Caco-2 (cell line): ENCODE results near the gene AVEN. TPM values are rescaled to one million over a fixed set of nuclear protein-coding genes. Genes with fewer than 3 reads are reported as not detected.

Source experiments
- BruUV-seq: library from RNA; stranded (reverse); fragments of 400-500 nt; replicated peaks from 2 replicates; lab custom pipeline; 2021; lab: Mats Ljungman, UMichigan
- CTCF ChIA-PET: fragments of 300-600 bp; sonication (Branson Sonifier 250); formaldehyde crosslinking; loops from one replicate; lab custom pipeline; 2022; ENCODE audit warnings: antibody characterized with exemption; lab: Charles Lee
- POLR2A ChIA-PET: fragments of 300-600 bp; sonication (Branson Sonifier 250); formaldehyde crosslinking; loops from one replicate; lab custom pipeline; 2022; ENCODE audit warnings: antibody characterized with exemption; lab: Charles Lee
- DNase-seq, 2 experiments: peaks; one replicate each; pipeline versions ENCODE4 v3.0.0 to v3.0.0-alpha.2; 2020 to 2022
- H3K27me3 ChIP-seq: replicated peaks from 2 replicates; pipeline ENCODE4 v1.6.0; 2011; ENCODE audit warnings: low read length; ENCODE audit not compliant: control insufficient read depth, insufficient read depth
- H3K36me3 ChIP-seq: 2 replicates; pipeline ENCODE4 v1.5.1; 2011; ENCODE audit warnings: low read length; ENCODE audit not compliant: control insufficient read depth, insufficient read depth
- H3K4me1 ChIP-seq: fragments of 250-450 bp; sonication (Bioruptor Pico); 2 replicates; pipeline ENCODE4 v1.5.1; 2020; ENCODE audit warnings: mild to moderate bottlenecking
- H3K4me3 ChIP-seq: 2 replicates; pipeline ENCODE4 v1.5.1; 2011; ENCODE audit warnings: low read depth, mild to moderate bottlenecking, control low read depth, low read length
- H3K9me3 ChIP-seq: fragments of 250-450 bp; sonication (Bioruptor Pico); 2 replicates; pipeline ENCODE4 v1.5.1; 2020; ENCODE audit warnings: mild to moderate bottlenecking, moderate library complexity
- H3K27ac Mint-ChIP-seq: one replicate; pipeline ENCODE4 v1.8.0; 2022; ENCODE audit warnings: mixed read lengths; ENCODE audit not compliant: unreplicated experiment
- H3K27me3 Mint-ChIP-seq: one replicate; pipeline ENCODE4 v1.8.0; 2022; ENCODE audit warnings: mixed read lengths; ENCODE audit not compliant: insufficient read depth, unreplicated experiment
- H3K36me3 Mint-ChIP-seq: one replicate; pipeline ENCODE4 v1.8.0; 2022; ENCODE audit warnings: mild to moderate bottlenecking, mixed read lengths; ENCODE audit not compliant: insufficient read depth, unreplicated experiment
- H3K4me1 Mint-ChIP-seq: one replicate; pipeline ENCODE4 v1.8.0; 2022; ENCODE audit warnings: low read depth, mixed read lengths; ENCODE audit not compliant: unreplicated experiment
- H3K4me3 Mint-ChIP-seq: one replicate; pipeline ENCODE4 v1.8.0; 2022; ENCODE audit warnings: mild to moderate bottlenecking, moderate library complexity, mixed read lengths; ENCODE audit not compliant: unreplicated experiment
- H3K9me3 Mint-ChIP-seq: one replicate; pipeline ENCODE4 v1.8.0; 2022; ENCODE audit warnings: mixed read lengths; ENCODE audit not compliant: unreplicated experiment
- intact Hi-C: fragments of 100-400 bp; cut with micrococcal nuclease; formaldehyde crosslinking; loops from one replicate; pipeline ENCODE4 v1.10.0; 2022; ENCODE audit not compliant: unreplicated experiment
- total RNA-seq: library from RNA; stranded (reverse); gene quantifications from 2 replicates; pipeline ENCODE4 v1.2.3, GENCODE V29; 2022
- TF ChIP-seq, protein P1 (sequence below), 2 experiments: fragments of 200-600 bp in 1 of 2; IDR thresholded peaks; 1 replicate in 1 of 2; 2 replicates in 1 of 2; pipeline versions ENCODE4 v1.5.1 to v1.8.0; 2011 to 2022; ENCODE audit warnings: antibody characterized with exemption in 1 of 2, control low read depth in 1 of 2, inconsistent platforms in 1 of 2, low read depth in 1 of 2, low read length in 1 of 2, mild to moderate bottlenecking in 1 of 2, moderate library complexity in 1 of 2; ENCODE audit not compliant: insufficient read depth in 1 of 2, severe bottlenecking in 1 of 2, unreplicated experiment in 1 of 2

Gene AVEN
- total RNA-seq, 1 experiment from 2014 or later = 8.7 TPM

DNA sequence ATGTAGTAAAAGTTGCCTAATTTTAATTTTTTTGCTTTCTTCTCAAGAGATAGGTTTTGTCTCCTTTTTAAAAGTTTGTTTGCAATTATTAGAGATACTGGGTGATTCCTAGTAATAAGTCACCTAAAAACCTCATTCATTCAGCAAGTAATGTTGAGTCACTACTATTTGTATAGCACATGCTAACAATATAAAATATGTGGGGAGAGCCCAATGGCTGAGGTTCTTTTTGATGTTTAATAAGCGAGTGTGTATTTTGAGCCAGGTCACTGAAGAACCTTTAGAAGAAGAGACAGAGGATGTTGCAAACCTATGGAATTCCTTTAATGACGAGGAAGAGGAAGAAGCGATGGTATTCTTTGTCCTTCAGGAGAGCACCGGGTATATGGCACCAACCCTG, 194.4 kb downstream of the AVEN start:
- H3K27me3 Mint-ChIP-seq = no peaks in the 10 kb centered on the region
- H3K4me3 ChIP-seq = no peak overlapping the region
- POLR2A ChIA-PET = no interaction called here
- H3K4me1 Mint-ChIP-seq = peaks cover 21% of the 10 kb centered on the region
- no peak for DNase-seq
- no peaks in the 10 kb centered on the region for H3K27me3 ChIP-seq
- intact Hi-C loops = no loop called here
- no peak overlapping the region for H3K27ac Mint-ChIP-seq
- TF ChIP-seq, protein P1, sequence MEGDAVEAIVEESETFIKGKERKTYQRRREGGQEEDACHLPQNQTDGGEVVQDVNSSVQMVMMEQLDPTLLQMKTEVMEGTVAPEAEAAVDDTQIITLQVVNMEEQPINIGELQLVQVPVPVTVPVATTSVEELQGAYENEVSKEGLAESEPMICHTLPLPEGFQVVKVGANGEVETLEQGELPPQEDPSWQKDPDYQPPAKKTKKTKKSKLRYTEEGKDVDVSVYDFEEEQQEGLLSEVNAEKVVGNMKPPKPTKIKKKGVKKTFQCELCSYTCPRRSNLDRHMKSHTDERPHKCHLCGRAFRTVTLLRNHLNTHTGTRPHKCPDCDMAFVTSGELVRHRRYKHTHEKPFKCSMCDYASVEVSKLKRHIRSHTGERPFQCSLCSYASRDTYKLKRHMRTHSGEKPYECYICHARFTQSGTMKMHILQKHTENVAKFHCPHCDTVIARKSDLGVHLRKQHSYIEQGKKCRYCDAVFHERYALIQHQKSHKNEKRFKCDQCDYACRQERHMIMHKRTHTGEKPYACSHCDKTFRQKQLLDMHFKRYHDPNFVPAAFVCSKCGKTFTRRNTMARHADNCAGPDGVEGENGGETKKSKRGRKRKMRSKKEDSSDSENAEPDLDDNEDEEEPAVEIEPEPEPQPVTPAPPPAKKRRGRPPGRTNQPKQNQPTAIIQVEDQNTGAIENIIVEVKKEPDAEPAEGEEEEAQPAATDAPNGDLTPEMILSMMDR (IDR thresholded peaks at IDR 0.05; ENCODE audit: insufficient read depth in 1 of 2, low read depth in 1 of 2, low read length in 1 of 2, severe bottlenecking in 1 of 2, unreplicated experiment in 1 of 2) = no peak
- no peaks in the 10 kb centered on the region for H3K36me3 Mint-ChIP-seq
- no peaks in the 10 kb centered on the region for H3K9me3 ChIP-seq
- no peaks in the 10 kb centered on the region for H3K9me3 Mint-ChIP-seq
- no TSS peak for BruUV-seq
- H3K4me1 ChIP-seq = peaks cover 11% of the 10 kb centered on the region; the same call in 1 of the 2 replicates
- no peak overlapping the region for H3K4me3 Mint-ChIP-seq
- CTCF ChIA-PET = no interaction called here
- no peaks in the 10 kb centered on the region for H3K36me3 ChIP-seq

DNA sequence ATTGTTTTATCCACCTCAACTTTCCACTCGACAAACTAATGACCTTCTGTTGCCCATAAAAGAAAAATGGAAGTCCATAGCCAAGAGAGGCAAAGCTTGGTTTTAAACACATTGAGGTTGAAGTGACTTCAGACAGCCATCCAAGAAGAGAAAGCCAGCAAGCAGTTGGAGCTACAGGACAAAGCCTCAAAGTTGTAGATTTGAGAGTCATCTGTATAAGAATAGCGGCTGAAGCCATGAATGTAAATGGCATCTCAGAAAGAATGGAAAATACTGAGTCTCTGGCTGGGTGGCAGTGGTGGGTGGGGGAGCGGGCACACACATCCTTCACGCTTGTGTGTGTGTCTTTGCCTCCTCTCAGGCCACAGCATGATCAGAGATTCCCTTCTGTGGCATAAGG, 194.8 kb downstream of the AVEN start:
- H3K27ac Mint-ChIP-seq = no peak overlapping the region

DNA sequence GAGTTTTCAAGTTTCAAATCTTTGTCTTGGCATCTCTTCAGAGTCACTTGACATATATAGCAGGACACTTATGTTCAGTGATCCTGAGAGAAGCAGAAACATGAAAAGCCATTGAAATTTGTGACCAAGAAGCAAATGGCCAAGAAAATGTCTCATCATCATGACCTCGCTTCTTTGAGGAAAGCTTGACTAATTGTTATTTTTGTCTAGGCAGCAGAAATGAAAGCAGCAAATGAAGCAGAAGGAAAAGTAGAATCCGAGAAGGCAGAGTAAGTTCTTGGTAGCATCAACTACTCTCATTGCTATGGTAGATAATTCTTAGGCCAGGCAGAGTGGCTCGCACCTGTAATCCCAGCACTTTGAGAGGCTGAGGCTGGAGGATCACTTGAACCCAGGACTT, 198.4 kb downstream of the AVEN start:
- H3K27me3 Mint-ChIP-seq = no peaks in the 10 kb centered on the region
- no peak overlapping the region for H3K4me3 Mint-ChIP-seq
- H3K4me1 ChIP-seq = no peaks in the 10 kb centered on the region
- ChIA-PET CTCF (no interaction called here), POLR2A (no interaction called here)
- no peaks in the 10 kb centered on the region for H3K36me3 ChIP-seq
- no peaks in the 10 kb centered on the region for H3K9me3 ChIP-seq
- no peaks in the 10 kb centered on the region for H3K4me1 Mint-ChIP-seq
- BruUV-seq = no TSS peak
- H3K27me3 ChIP-seq = no peaks in the 10 kb centered on the region
- no peaks in the 10 kb centered on the region for H3K9me3 Mint-ChIP-seq
- no peak overlapping the region for H3K27ac Mint-ChIP-seq
- H3K4me3 ChIP-seq = no peak overlapping the region
- intact Hi-C loops = no loop called here
- DNase-seq = no peak
- TF ChIP-seq, protein P1 (IDR thresholded peaks at IDR 0.05; ENCODE audit: insufficient read depth in 1 of 2, low read depth in 1 of 2, low read length in 1 of 2, severe bottlenecking in 1 of 2, unreplicated experiment in 1 of 2) = no peak
- no peaks in the 10 kb centered on the region for H3K36me3 Mint-ChIP-seq

More for the DNA sequence above, 194.8 kb downstream of the AVEN start:
- Histone ChIP-seq H3K4me3 (no peak overlapping the region), H3K36me3 (no peaks in the 10 kb centered on the region), H3K27me3 (no peaks in the 10 kb centered on the region), H3K4me1 (peaks cover 11% of the 10 kb centered on the region; the same call in 1 of the 2 replicates), H3K9me3 (no peaks in the 10 kb centered on the region)
- TF ChIP-seq, protein P1 (IDR thresholded peaks at IDR 0.05; ENCODE audit: insufficient read depth in 1 of 2, low read depth in 1 of 2, low read length in 1 of 2, severe bottlenecking in 1 of 2, unreplicated experiment in 1 of 2) = no peak
- ChIA-PET POLR2A (no interaction called here), CTCF (no interaction called here)
- DNase-seq = no peak
- intact Hi-C loops = no loop called here
- Mint-ChIP-seq H3K4me1 (peaks cover 21% of the 10 kb centered on the region), H3K27me3 (no peaks in the 10 kb centered on the region), H3K9me3 (no peaks in the 10 kb centered on the region), H3K36me3 (no peaks in the 10 kb centered on the region), H3K4me3 (no peak overlapping the region)
- BruUV-seq = no TSS peak
